ENCODE results near the gene RASGRP3.

DNA sequence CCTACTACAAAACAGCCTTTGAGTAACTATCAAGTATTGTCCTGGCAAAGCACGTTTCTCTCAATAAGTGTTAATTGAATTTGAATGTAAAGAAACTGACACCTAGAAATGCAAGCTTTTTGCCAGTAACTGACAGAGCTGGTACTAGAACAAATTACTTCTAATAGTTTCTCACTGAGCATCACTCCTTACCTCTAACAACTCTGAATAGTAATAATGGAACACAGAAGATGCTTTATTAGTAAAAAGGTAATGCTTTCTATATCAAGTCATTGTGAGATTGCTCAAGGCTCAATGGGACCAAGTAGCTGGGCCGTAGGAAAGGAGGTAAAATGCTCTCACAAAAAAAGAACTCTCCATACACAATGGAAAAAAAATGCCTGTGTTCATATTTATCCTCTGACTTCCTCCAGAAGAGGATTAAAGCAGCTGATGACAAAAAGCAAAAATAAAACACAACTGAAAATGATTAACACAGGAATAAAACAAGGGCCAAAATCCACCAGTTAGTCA lies 11.8 kb downstream of the RASGRP3 start:
- TF ChIP-seq, protein P1, sequence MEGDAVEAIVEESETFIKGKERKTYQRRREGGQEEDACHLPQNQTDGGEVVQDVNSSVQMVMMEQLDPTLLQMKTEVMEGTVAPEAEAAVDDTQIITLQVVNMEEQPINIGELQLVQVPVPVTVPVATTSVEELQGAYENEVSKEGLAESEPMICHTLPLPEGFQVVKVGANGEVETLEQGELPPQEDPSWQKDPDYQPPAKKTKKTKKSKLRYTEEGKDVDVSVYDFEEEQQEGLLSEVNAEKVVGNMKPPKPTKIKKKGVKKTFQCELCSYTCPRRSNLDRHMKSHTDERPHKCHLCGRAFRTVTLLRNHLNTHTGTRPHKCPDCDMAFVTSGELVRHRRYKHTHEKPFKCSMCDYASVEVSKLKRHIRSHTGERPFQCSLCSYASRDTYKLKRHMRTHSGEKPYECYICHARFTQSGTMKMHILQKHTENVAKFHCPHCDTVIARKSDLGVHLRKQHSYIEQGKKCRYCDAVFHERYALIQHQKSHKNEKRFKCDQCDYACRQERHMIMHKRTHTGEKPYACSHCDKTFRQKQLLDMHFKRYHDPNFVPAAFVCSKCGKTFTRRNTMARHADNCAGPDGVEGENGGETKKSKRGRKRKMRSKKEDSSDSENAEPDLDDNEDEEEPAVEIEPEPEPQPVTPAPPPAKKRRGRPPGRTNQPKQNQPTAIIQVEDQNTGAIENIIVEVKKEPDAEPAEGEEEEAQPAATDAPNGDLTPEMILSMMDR (IDR thresholded peaks at IDR 0.05): no peak
- TF ChIP-seq POLR2A (IDR thresholded peaks at IDR 0.05; ENCODE audit: low read depth): no peak
